Measurements from ENCODE around the gene CCDC6.

CCDC6 gene

GRCh38 chr10:59808896-59809643 is 97.3 kb downstream of the CCDC6 start:
- peak overlapping the region; percentile 6 to 84 for H3K27ac ChIP-seq

GRCh38 chr10:59807629-59808620 is 98.4 kb downstream of the CCDC6 start:
- no peak for TF ChIP-seq CTCF (IDR thresholded peaks at IDR 0.05)
- Histone ChIP-seq H3K4me3 (no peak overlapping the region), H3K27ac (peak overlapping the region; percentile 84)
- DNase-seq (ENCODE audit: low spot score), result peak; percentile 86

More at GRCh38 chr10:59808896-59809643, 97.3 kb downstream of the CCDC6 start:
- TF ChIP-seq CTCF (IDR thresholded peaks at IDR 0.05), result peak; percentile 18
- no peak for DNase-seq (ENCODE audit: low spot score)
- H3K4me3 ChIP-seq, result no peak overlapping the region

GRCh38 chr10:59805014-59805413 is 101.3 kb downstream of the CCDC6 start:
- H3K4me3 ChIP-seq, result no peak overlapping the region

GRCh38 chr10:59804220-59804619 is 102.1 kb downstream of the CCDC6 start:
- Histone ChIP-seq H3K4me3 (no peak overlapping the region), H3K27ac (no peak overlapping the region)
- no peak for DNase-seq (ENCODE audit: low spot score)
- TF ChIP-seq CTCF (IDR thresholded peaks at IDR 0.05), result no peak

More at GRCh38 chr10:59805014-59805413, 101.3 kb downstream of the CCDC6 start:
- no peak for DNase-seq (ENCODE audit: low spot score)
- H3K27ac ChIP-seq, result no peak overlapping the region
- no peak for TF ChIP-seq CTCF (IDR thresholded peaks at IDR 0.05)

GRCh38 chr10:59803714-59804113 is 102.6 kb downstream of the CCDC6 start:
- DNase-seq (ENCODE audit: low spot score), result no peak
- no peak for TF ChIP-seq CTCF (IDR thresholded peaks at IDR 0.05)
- no peak overlapping the region for H3K27ac ChIP-seq
- H3K4me3 ChIP-seq, result no peak overlapping the region

- no peak overlapping the region for H3K27ac ChIP-seq
- H3K4me3 ChIP-seq, result no peak overlapping the region
- DNase-seq (ENCODE audit: low spot score), result no peak
- no peak for TF ChIP-seq CTCF (IDR thresholded peaks at IDR 0.05)
Measured at GRCh38 chr10:59801171-59801570, 105.2 kb downstream of the CCDC6 start.

Data from coronary artery (tissue), 2 donors.